IgD-negative memory B cell (primary cell): ENCODE measurements around the gene EPHA3. TPM values are rescaled to one million over a fixed set of nuclear protein-coding genes. Genes with fewer than 3 reads are reported as not detected.

Experiments used
- H3K27ac Mint-ChIP-seq, 3 donors: one replicate each; pipeline ENCODE4 v1.8.0; 2020 to 2022; ENCODE audit warnings: mild to moderate bottlenecking in 3 of 3, mixed read lengths in 3 of 3, moderate library complexity in 1 of 3
- H3K27me3 Mint-ChIP-seq: one replicate; pipeline ENCODE4 v1.8.0; 2021; ENCODE audit warnings: mixed read lengths
- H3K36me3 Mint-ChIP-seq: one replicate; pipeline ENCODE4 v1.8.0; 2020; ENCODE audit warnings: mild to moderate bottlenecking, mixed read lengths
- H3K4me1 Mint-ChIP-seq, 3 donors: one replicate each; pipeline ENCODE4 v1.8.0; 2020 to 2022; ENCODE audit warnings: mixed read lengths in 3 of 3, mild to moderate bottlenecking in 1 of 3
- H3K4me3 Mint-ChIP-seq, 4 donors: one replicate each; pipeline ENCODE4 v1.8.0; 2020 to 2022; ENCODE audit warnings: mild to moderate bottlenecking in 4 of 4, mixed read lengths in 4 of 4, moderate library complexity in 3 of 4
- H3K9me3 Mint-ChIP-seq, 3 donors: one replicate each; pipeline ENCODE4 v1.8.0; 2020 to 2021; ENCODE audit warnings: mixed read lengths in 3 of 3, mild to moderate bottlenecking in 1 of 3
- polyA plus RNA-seq: library from polyadenylated mRNA; unstranded; fragments of 300-500 nt; fragmentation: Illumina TruSeq; gene quantifications from one replicate; pipeline ENCODE4 v1.2.3, GENCODE V29; 2021

Gene EPHA3
- polyA plus RNA-seq, 1 donor from 2014 or later = not detected

DNA sequence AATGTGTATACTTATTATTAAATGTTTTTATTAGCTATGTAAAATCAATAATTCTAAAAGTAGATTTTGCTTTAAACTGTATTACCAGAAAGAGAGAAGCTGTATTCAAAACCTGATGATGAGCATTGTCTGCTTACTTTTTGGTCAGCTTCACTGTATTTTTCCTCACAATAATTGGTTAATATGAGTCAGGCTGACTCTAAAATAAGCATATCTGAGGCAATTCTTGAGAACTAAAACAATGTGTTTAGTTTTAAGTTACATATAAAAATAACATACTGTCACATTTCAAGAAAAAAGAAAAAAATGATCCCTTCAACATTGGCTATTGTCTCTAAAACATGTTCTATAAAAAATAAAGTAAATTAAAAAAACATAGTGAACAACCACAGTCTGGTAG, 66.1 kb downstream of the EPHA3 start:
- no peak overlapping the region for H3K27ac Mint-ChIP-seq
- no peaks in the 10 kb centered on the region for H3K4me1 Mint-ChIP-seq
- no peak overlapping the region for H3K4me3 Mint-ChIP-seq
- no peaks in the 10 kb centered on the region for H3K27me3 Mint-ChIP-seq
- no peaks in the 10 kb centered on the region for H3K36me3 Mint-ChIP-seq
- no peaks in the 10 kb centered on the region for H3K9me3 Mint-ChIP-seq

- no peak overlapping the region for H3K27ac Mint-ChIP-seq
- no peak overlapping the region for H3K4me3 Mint-ChIP-seq
- no peaks in the 10 kb centered on the region for H3K9me3 Mint-ChIP-seq
- H3K27me3 Mint-ChIP-seq = no peaks in the 10 kb centered on the region
- no peaks in the 10 kb centered on the region for H3K4me1 Mint-ChIP-seq
- H3K36me3 Mint-ChIP-seq = no peaks in the 10 kb centered on the region
These were observed 72.1 kb downstream of the EPHA3 start for GRCh38 chr3:89179355-89180001.

DNA sequence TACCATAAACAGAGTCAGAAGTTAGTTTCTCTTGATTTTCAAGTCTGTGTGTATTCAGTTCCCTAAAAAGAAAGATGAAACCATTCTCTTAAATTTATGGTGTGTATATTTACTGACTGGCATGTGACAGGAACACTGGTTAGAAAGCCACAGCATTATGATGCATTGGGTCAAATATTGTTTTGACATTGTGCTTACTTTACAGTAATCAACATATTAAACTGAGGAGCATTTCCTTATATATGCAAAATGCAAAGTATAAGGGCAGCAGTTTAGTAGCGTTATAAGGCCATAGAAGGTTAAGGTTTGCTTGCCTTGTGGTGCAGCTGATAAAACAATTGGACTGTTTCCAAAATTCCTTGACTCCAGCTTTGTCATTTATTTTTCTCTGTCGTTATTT, 72.9 kb downstream of the EPHA3 start:
- Mint-ChIP-seq H3K27ac (no peak overlapping the region), H3K4me3 (no peak overlapping the region), H3K36me3 (no peaks in the 10 kb centered on the region), H3K27me3 (no peaks in the 10 kb centered on the region), H3K9me3 (no peaks in the 10 kb centered on the region), H3K4me1 (no peaks in the 10 kb centered on the region)

GRCh38 chr3:89182056-89182455, 74.6 kb downstream of the EPHA3 start:
- no peak overlapping the region for H3K27ac Mint-ChIP-seq
- no peaks in the 10 kb centered on the region for H3K4me1 Mint-ChIP-seq
- H3K9me3 Mint-ChIP-seq = no peaks in the 10 kb centered on the region
- no peaks in the 10 kb centered on the region for H3K36me3 Mint-ChIP-seq
- H3K27me3 Mint-ChIP-seq = no peaks in the 10 kb centered on the region
- H3K4me3 Mint-ChIP-seq = no peak overlapping the region

DNA sequence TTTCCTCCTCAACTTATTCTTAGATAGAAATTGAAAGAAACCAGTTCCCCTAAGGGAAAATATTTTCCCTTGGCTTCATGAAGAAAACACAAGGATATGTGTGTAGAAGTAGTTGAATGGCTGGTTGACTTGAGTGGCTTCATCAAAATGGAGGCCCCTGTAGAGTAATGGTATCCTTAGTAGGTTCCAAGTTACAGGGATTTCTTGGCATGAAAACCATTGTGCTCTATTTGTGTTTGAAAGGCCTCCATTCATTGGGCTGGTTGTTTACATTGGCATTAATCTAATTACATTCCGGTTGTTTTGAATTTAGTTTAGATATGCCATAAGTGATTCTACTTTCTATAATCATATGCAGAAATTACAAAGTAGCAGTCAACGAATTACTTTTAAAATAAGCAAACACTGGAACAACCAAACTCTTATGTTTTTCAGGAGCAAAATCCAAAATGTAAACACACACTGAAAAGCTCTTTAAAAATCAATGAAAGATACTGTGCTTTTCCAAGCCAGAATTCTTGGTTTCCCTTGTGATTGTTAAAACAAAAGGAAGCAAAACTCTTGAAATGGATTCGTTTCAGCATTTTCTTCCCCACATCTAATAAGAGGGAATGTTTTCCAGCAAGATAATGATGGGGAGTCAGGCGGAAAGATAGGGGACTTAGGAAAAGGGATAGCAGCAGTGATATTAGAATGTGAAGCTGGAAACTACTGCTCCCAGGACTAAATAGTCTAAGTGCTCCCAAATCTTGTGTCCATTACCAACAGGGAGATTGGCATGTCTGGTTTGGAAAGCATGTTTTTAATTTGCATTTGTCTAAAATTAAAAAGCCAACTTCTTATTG, 77.0 kb downstream of the EPHA3 start:
- Mint-ChIP-seq H3K9me3 (no peaks in the 10 kb centered on the region), H3K27ac (no peak overlapping the region), H3K4me3 (no peak overlapping the region), H3K27me3 (no peaks in the 10 kb centered on the region), H3K36me3 (no peaks in the 10 kb centered on the region), H3K4me1 (no peaks in the 10 kb centered on the region)

- no peaks in the 10 kb centered on the region for H3K36me3 Mint-ChIP-seq
- H3K4me3 Mint-ChIP-seq = no peak overlapping the region
- no peaks in the 10 kb centered on the region for H3K27me3 Mint-ChIP-seq
- H3K4me1 Mint-ChIP-seq = no peaks in the 10 kb centered on the region
- H3K9me3 Mint-ChIP-seq = no peaks in the 10 kb centered on the region
- H3K27ac Mint-ChIP-seq = no peak overlapping the region
These were observed 79.0 kb downstream of the EPHA3 start for GRCh38 chr3:89186456-89186855.

DNA sequence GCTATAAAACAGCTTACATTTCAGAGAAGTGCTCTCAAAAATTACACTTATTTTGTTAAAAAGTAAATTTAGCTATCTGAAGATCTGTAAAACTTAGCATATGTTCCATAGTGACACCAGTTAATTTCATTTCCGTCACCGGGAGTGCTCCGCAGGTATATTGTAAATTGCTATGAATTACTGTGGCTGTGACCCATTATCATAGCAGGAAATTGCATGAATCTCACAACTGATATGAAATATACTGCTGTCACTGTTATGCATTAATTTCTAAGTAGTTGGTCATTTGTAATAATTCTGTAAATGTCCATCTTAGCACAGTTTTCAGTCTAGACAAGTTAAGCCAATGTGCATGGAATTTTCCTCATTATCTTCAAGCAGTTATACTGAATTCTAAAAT, 91.2 kb downstream of the EPHA3 start:
- Mint-ChIP-seq H3K4me3 (no peak overlapping the region), H3K4me1 (no peaks in the 10 kb centered on the region), H3K9me3 (peaks cover 0 to 2% (median 0%) of the 10 kb centered on the region in 3 donors), H3K27ac (no peak overlapping the region), H3K36me3 (no peaks in the 10 kb centered on the region), H3K27me3 (no peaks in the 10 kb centered on the region)

DNA sequence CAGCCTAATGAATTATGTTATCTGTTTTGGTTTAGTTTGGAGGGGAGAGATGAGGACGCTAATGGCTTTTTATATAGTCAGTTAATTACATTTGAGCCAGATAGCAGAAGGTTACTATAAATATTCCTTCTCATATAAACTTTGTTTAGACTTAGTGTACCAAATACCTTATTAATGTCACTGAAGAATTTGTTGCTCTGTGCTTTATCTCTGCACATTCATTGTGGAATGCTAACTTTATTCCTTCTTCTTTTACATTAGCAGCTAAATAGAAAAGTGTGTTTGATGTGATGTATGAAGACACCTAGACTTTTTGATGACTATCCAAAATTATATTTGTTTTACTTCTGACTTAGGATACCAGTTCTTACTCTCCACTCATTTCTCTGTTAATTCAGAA, 105.2 kb downstream of the EPHA3 start:
- Mint-ChIP-seq H3K4me3 (no peak overlapping the region), H3K27ac (no peak overlapping the region), H3K4me1 (no peaks in the 10 kb centered on the region)

DNA sequence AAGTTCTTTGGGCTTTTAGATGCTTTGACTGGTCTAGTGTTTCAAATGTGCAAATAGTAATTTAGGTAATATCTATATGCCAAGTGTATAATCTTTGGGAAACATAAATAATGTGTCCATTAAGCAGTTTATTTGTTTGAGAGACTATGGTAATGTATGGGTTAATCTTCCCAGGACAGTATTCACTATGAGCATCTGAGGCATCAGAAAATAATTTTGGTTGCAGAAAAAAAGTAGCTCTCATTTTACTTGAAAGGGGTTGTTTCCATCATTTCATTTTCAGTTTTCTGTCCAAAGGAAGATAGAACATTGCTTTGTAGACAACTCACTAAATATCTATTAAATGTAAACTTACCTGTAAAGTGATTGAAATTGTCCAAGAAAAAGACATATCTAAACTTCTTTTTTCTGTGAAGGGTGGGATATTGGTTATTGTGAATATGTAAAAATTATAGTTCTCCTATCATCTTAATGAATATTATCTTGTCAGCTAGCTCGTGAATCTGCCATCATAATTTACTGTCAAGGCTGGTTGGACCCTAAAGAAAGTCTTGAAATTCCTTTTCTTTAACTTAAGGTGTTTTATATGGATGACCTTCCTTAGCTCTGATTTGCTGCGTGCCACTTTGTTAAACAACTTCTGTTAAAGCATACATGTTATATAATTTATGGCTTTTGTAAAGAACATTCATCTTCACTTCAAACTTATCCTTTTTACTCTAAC, 108.8 kb downstream of the EPHA3 start:
- H3K27ac Mint-ChIP-seq = no peak overlapping the region
- H3K4me3 Mint-ChIP-seq = no peak overlapping the region
- H3K4me1 Mint-ChIP-seq = no peaks in the 10 kb centered on the region
- H3K9me3 Mint-ChIP-seq = peaks cover 0 to 5% (median 0%) of the 10 kb centered on the region in 3 donors
- no peaks in the 10 kb centered on the region for H3K27me3 Mint-ChIP-seq
- H3K36me3 Mint-ChIP-seq = no peaks in the 10 kb centered on the region

More for the DNA sequence above, 105.2 kb downstream of the EPHA3 start:
- Mint-ChIP-seq H3K27me3 (no peaks in the 10 kb centered on the region), H3K9me3 (peaks cover 0 to 3% (median 0%) of the 10 kb centered on the region in 3 donors), H3K36me3 (no peaks in the 10 kb centered on the region)

GRCh38 chr3:89217148-89217685, 109.8 kb downstream of the EPHA3 start:
- Mint-ChIP-seq H3K4me3 (no peak overlapping the region), H3K9me3 (peaks cover 0 to 5% (median 0%) of the 10 kb centered on the region in 3 donors), H3K27me3 (no peaks in the 10 kb centered on the region), H3K27ac (no peak overlapping the region), H3K36me3 (no peaks in the 10 kb centered on the region), H3K4me1 (no peaks in the 10 kb centered on the region)

DNA sequence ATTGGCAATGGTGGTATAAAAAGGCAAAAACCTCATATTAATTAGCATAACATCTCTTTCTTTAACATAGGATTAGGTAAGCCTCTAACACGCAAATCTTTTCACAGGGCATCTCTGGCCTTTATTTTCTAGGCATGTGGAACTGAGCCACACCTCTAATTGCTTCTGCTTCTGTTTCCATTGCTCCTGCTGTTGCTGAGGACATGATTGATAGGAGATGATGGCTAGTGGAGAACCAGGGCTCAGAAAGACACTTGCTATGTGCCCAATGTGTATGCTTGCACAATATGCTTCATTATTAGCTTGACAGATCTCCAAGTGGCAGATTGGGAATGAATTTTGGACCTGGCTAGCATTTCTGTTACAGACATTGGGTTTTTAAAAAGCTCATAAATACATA, 114.5 kb downstream of the EPHA3 start:
- Mint-ChIP-seq H3K4me1 (no peaks in the 10 kb centered on the region), H3K4me3 (no peak overlapping the region), H3K27ac (no peak overlapping the region), H3K9me3 (peaks cover 0 to 5% (median 3%) of the 10 kb centered on the region in 3 donors), H3K36me3 (no peaks in the 10 kb centered on the region), H3K27me3 (no peaks in the 10 kb centered on the region)

DNA sequence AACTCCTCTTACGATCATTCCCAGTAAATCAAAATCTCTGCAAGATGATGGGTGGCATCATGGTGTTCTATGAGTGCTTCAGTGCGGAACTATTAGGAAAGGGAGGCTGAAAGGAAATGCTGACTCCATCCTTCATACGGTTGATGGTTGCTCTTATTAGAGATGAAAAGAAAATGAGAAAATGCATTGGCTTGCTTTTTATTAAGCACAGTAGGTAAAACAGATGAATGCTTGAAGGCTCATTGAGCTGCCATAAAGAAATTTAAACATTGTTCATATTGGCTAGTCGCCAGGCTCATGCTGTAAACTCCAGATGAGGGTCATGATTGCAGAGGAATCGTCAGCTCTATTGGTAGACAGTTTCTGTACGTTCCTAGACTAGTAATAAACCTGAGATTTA, 115.8 kb downstream of the EPHA3 start:
- Mint-ChIP-seq H3K27ac (no peak overlapping the region), H3K4me3 (no peak overlapping the region), H3K9me3 (peaks cover 0 to 5% (median 3%) of the 10 kb centered on the region in 3 donors), H3K27me3 (no peaks in the 10 kb centered on the region), H3K4me1 (no peaks in the 10 kb centered on the region), H3K36me3 (no peaks in the 10 kb centered on the region)

- no peaks in the 10 kb centered on the region for H3K27me3 Mint-ChIP-seq
These were observed 119.8 kb downstream of the EPHA3 start for GRCh38 chr3:89227218-89227617.

GRCh38 chr3:89227634-89228033, 120.2 kb downstream of the EPHA3 start:
- Mint-ChIP-seq H3K4me3 (no peak overlapping the region), H3K36me3 (no peaks in the 10 kb centered on the region), H3K9me3 (peaks cover 0 to 3% (median 3%) of the 10 kb centered on the region in 3 donors), H3K27ac (no peak overlapping the region), H3K4me1 (no peaks in the 10 kb centered on the region), H3K27me3 (no peaks in the 10 kb centered on the region)

More at GRCh38 chr3:89227218-89227617, 119.8 kb downstream of the EPHA3 start:
- no peak overlapping the region for H3K4me3 Mint-ChIP-seq
- no peaks in the 10 kb centered on the region for H3K4me1 Mint-ChIP-seq
- H3K27ac Mint-ChIP-seq = no peak overlapping the region
- H3K36me3 Mint-ChIP-seq = no peaks in the 10 kb centered on the region
- H3K9me3 Mint-ChIP-seq = peaks cover 0 to 3% (median under 1%) of the 10 kb centered on the region in 3 donors

- no peaks in the 10 kb centered on the region for H3K36me3 Mint-ChIP-seq
- H3K4me3 Mint-ChIP-seq = no peak overlapping the region
- no peak overlapping the region for H3K27ac Mint-ChIP-seq
- H3K27me3 Mint-ChIP-seq = no peaks in the 10 kb centered on the region
- H3K9me3 Mint-ChIP-seq = peaks cover 0 to 3% (median 0%) of the 10 kb centered on the region in 3 donors
- no peaks in the 10 kb centered on the region for H3K4me1 Mint-ChIP-seq
These were observed 124.7 kb downstream of the EPHA3 start for GRCh38 chr3:89232155-89232554.
